GM15510 (cell line): ENCODE measurements around the gene KRTAP22-2.

Experiments
- POLR2A ChIP-seq: IDR thresholded peaks from 3 replicates; pipeline ENCODE4 v1.6.1; 2011; ENCODE audit warnings: borderline replicate concordance; ENCODE audit not compliant: insufficient read length; ENCODE audit errors: extremely low read depth

Gene KRTAP22-2

GRCh38 chr21:30592140-30592539, 1.9 kb upstream of the KRTAP22-2 start, which contains the start of gene KRTAP6-3:
KRTAP6-3 (plus strand) TSS chr21:30592440; CDS start chr21:30592446, 6 bp downstream.
- TF ChIP-seq POLR2A: no peak

GRCh38 chr21:30582870-30583269, 7.3 kb downstream of the KRTAP22-2 start:
- TF ChIP-seq POLR2A: no peak

- TF ChIP-seq POLR2A: no peak
These were observed 10.1 kb downstream of the KRTAP22-2 start for GRCh38 chr21:30580132-30580531.

- TF ChIP-seq POLR2A: no peak
These were observed 10.9 kb downstream of the KRTAP22-2 start for GRCh38 chr21:30579346-30579745.

- no peak for TF ChIP-seq POLR2A
These were observed 12.4 kb downstream of the KRTAP22-2 start for GRCh38 chr21:30577766-30578165.

GRCh38 chr21:30567617-30568016, 22.6 kb downstream of the KRTAP22-2 start:
- no peak for TF ChIP-seq POLR2A

- no peak for TF ChIP-seq POLR2A
These were observed 26.6 kb downstream of the KRTAP22-2 start for GRCh38 chr21:30563630-30564029.

- TF ChIP-seq POLR2A: no peak
These were observed 27.1 kb downstream of the KRTAP22-2 start for GRCh38 chr21:30563072-30563471.

GRCh38 chr21:30561957-30562356, 28.2 kb downstream of the KRTAP22-2 start:
- TF ChIP-seq POLR2A: no peak

GRCh38 chr21:30561264-30561895, 28.8 kb downstream of the KRTAP22-2 start, which contains the start of gene KRTAP19-7:
KRTAP19-7 (minus strand) TSS chr21:30561314; CDS start chr21:30561289, 25 bp downstream.
- TF ChIP-seq POLR2A: no peak

GRCh38 chr21:30555095-30555494, 35.1 kb downstream of the KRTAP22-2 start:
- no peak for TF ChIP-seq POLR2A

GRCh38 chr21:30552782-30553181, 37.4 kb downstream of the KRTAP22-2 start:
- no peak for TF ChIP-seq POLR2A

- TF ChIP-seq POLR2A: no peak
These were observed 48.4 kb downstream of the KRTAP22-2 start, which contains the start of gene KRTAP19-6 for GRCh38 chr21:30541764-30542163. KRTAP19-6 (minus strand) TSS chr21:30541864; CDS start chr21:30541833, 31 bp downstream.
